Measurements from ENCODE around the gene REEP3.
"Not testable (repeated sequence)": the region's sequence is repeated elsewhere in the genome, so short reads cannot be mapped to it uniquely, and the experiment has no call there.

Gene REEP3

GRCh38 chr10:63564731-63565130 is 43.5 kb downstream of the REEP3 start:
- not testable (repeated sequence) for H3K4me1 ChIP-seq (ENCODE audit: control insufficient read depth, insufficient read depth, low read length); H3K4me3 ChIP-seq (ENCODE audit: low read depth, low read length); H3K9ac ChIP-seq (ENCODE audit: low read length); H3K27ac ChIP-seq (ENCODE audit: low read depth, low read length); H3K27me3 ChIP-seq (ENCODE audit: control insufficient read depth, insufficient read depth, low read length); H3K36me3 ChIP-seq (ENCODE audit: control insufficient read depth, insufficient read depth, low read length); H3K9me3 ChIP-seq (ENCODE audit: control insufficient read depth, insufficient read depth, low read depth, low read length)

GRCh38 chr10:63573068-63573697 is 52.0 kb downstream of the REEP3 start:
- Histone ChIP-seq H3K27ac (ENCODE audit: low read depth, low read length) (peak overlapping the region; percentile 85), H3K36me3 (ENCODE audit: control insufficient read depth, insufficient read depth, low read length) (peaks cover 15% of the 10 kb centered on the region), H3K4me1 (ENCODE audit: control insufficient read depth, insufficient read depth, low read length) (peaks cover 24% of the 10 kb centered on the region), H3K9me3 (ENCODE audit: control insufficient read depth, insufficient read depth, low read depth, low read length) (no peaks in the 10 kb centered on the region), H3K9ac (ENCODE audit: low read length) (peak overlapping the region; percentile 36), H3K4me3 (ENCODE audit: low read depth, low read length) (no peak overlapping the region), H3K27me3 (ENCODE audit: control insufficient read depth, insufficient read depth, low read length) (no peaks in the 10 kb centered on the region)

GRCh38 chr10:63574011-63574410 is 52.8 kb downstream of the REEP3 start:
- H3K27me3 ChIP-seq (ENCODE audit: control insufficient read depth, insufficient read depth, low read length) = no peaks in the 10 kb centered on the region
- no peaks in the 10 kb centered on the region for H3K9me3 ChIP-seq (ENCODE audit: control insufficient read depth, insufficient read depth, low read depth, low read length)
- H3K27ac ChIP-seq (ENCODE audit: low read depth, low read length) = no peak overlapping the region
- peaks cover 24% of the 10 kb centered on the region for H3K4me1 ChIP-seq (ENCODE audit: control insufficient read depth, insufficient read depth, low read length)
- no peak overlapping the region for H3K4me3 ChIP-seq (ENCODE audit: low read depth, low read length)
- H3K9ac ChIP-seq (ENCODE audit: low read length) = no peak overlapping the region
- peaks cover 17% of the 10 kb centered on the region for H3K36me3 ChIP-seq (ENCODE audit: control insufficient read depth, insufficient read depth, low read length)

- Histone ChIP-seq H3K9ac (ENCODE audit: low read length) (no peak overlapping the region), H3K36me3 (ENCODE audit: control insufficient read depth, insufficient read depth, low read length) (peaks cover 15% of the 10 kb centered on the region), H3K4me3 (ENCODE audit: low read depth, low read length) (no peak overlapping the region), H3K27me3 (ENCODE audit: control insufficient read depth, insufficient read depth, low read length) (no peaks in the 10 kb centered on the region), H3K9me3 (ENCODE audit: control insufficient read depth, insufficient read depth, low read depth, low read length) (no peaks in the 10 kb centered on the region), H3K4me1 (ENCODE audit: control insufficient read depth, insufficient read depth, low read length) (peaks cover 24% of the 10 kb centered on the region), H3K27ac (ENCODE audit: low read depth, low read length) (no peak overlapping the region)
Observed at GRCh38 chr10:63576501-63576900, 55.3 kb downstream of the REEP3 start.

- Histone ChIP-seq H3K36me3 (ENCODE audit: control insufficient read depth, insufficient read depth, low read length) (peaks cover 15% of the 10 kb centered on the region), H3K9me3 (ENCODE audit: control insufficient read depth, insufficient read depth, low read depth, low read length) (no peaks in the 10 kb centered on the region), H3K4me1 (ENCODE audit: control insufficient read depth, insufficient read depth, low read length) (peaks cover 6% of the 10 kb centered on the region), H3K4me3 (ENCODE audit: low read depth, low read length) (no peak overlapping the region), H3K9ac (ENCODE audit: low read length) (no peak overlapping the region), H3K27ac (ENCODE audit: low read depth, low read length) (no peak overlapping the region), H3K27me3 (ENCODE audit: control insufficient read depth, insufficient read depth, low read length) (no peaks in the 10 kb centered on the region)
Observed at GRCh38 chr10:63578501-63578900, 57.3 kb downstream of the REEP3 start.

GRCh38 chr10:63579371-63580014 is 58.3 kb downstream of the REEP3 start:
- H3K9me3 ChIP-seq (ENCODE audit: control insufficient read depth, insufficient read depth, low read depth, low read length) = no peaks in the 10 kb centered on the region
- 0 out of 2 replicates have a peak overlapping the region, but pooled peaks have one; percentile 2 for H3K27ac ChIP-seq (ENCODE audit: low read depth, low read length)
- H3K9ac ChIP-seq (ENCODE audit: low read length) = no peak overlapping the region
- no peak overlapping the region for H3K4me3 ChIP-seq (ENCODE audit: low read depth, low read length)
- H3K4me1 ChIP-seq (ENCODE audit: control insufficient read depth, insufficient read depth, low read length) = no peaks in the 10 kb centered on the region
- peaks cover 14% of the 10 kb centered on the region for H3K36me3 ChIP-seq (ENCODE audit: control insufficient read depth, insufficient read depth, low read length)
- H3K27me3 ChIP-seq (ENCODE audit: control insufficient read depth, insufficient read depth, low read length) = no peaks in the 10 kb centered on the region

GRCh38 chr10:63582690-63583089 is 61.5 kb downstream of the REEP3 start:
- 0 out of 2 replicates have a peak, but pooled peaks cover 2% of the 10 kb centered on the region for H3K36me3 ChIP-seq (ENCODE audit: control insufficient read depth, insufficient read depth, low read length)
- no peak overlapping the region for H3K9ac ChIP-seq (ENCODE audit: low read length)
- H3K27me3 ChIP-seq (ENCODE audit: control insufficient read depth, insufficient read depth, low read length) = no peaks in the 10 kb centered on the region
- H3K9me3 ChIP-seq (ENCODE audit: control insufficient read depth, insufficient read depth, low read depth, low read length) = no peaks in the 10 kb centered on the region
- H3K4me1 ChIP-seq (ENCODE audit: control insufficient read depth, insufficient read depth, low read length) = 0 out of 2 replicates have a peak, but pooled peaks cover under 1% of the 10 kb centered on the region
- no peak overlapping the region for H3K27ac ChIP-seq (ENCODE audit: low read depth, low read length)
- no peak overlapping the region for H3K4me3 ChIP-seq (ENCODE audit: low read depth, low read length)

- Histone ChIP-seq H3K9me3 (ENCODE audit: control insufficient read depth, insufficient read depth, low read depth, low read length) (no peaks in the 10 kb centered on the region), H3K27ac (ENCODE audit: low read depth, low read length) (no peak overlapping the region), H3K4me3 (ENCODE audit: low read depth, low read length) (no peak overlapping the region), H3K9ac (ENCODE audit: low read length) (no peak overlapping the region), H3K27me3 (ENCODE audit: control insufficient read depth, insufficient read depth, low read length) (no peaks in the 10 kb centered on the region), H3K36me3 (ENCODE audit: control insufficient read depth, insufficient read depth, low read length) (0 out of 2 replicates have a peak, but pooled peaks cover 2% of the 10 kb centered on the region), H3K4me1 (ENCODE audit: control insufficient read depth, insufficient read depth, low read length) (0 out of 2 replicates have a peak, but pooled peaks cover 5% of the 10 kb centered on the region)
Observed at GRCh38 chr10:63583397-63583796, 62.2 kb downstream of the REEP3 start.

GRCh38 chr10:63583909-63584724 is 62.9 kb downstream of the REEP3 start:
- H3K27ac ChIP-seq (ENCODE audit: low read depth, low read length) = peak overlapping the region; percentile 44; the same call in 1 of the 2 replicates
- no peak overlapping the region for H3K4me3 ChIP-seq (ENCODE audit: low read depth, low read length)

GRCh38 chr10:63584725-63585035 is 63.5 kb downstream of the REEP3 start:
- Histone ChIP-seq H3K4me1 (ENCODE audit: control insufficient read depth, insufficient read depth, low read length) (0 out of 2 replicates have a peak, but pooled peaks cover 5% of the 10 kb centered on the region), H3K4me3 (ENCODE audit: low read depth, low read length) (no peak overlapping the region), H3K36me3 (ENCODE audit: control insufficient read depth, insufficient read depth, low read length) (no peaks in the 10 kb centered on the region), H3K9me3 (ENCODE audit: control insufficient read depth, insufficient read depth, low read depth, low read length) (no peaks in the 10 kb centered on the region), H3K27ac (ENCODE audit: low read depth, low read length) (peak overlapping the region; percentile 44; the same call in 1 of the 2 replicates), H3K27me3 (ENCODE audit: control insufficient read depth, insufficient read depth, low read length) (no peaks in the 10 kb centered on the region), H3K9ac (ENCODE audit: low read length) (no peak overlapping the region)

More at GRCh38 chr10:63583909-63584724, 62.9 kb downstream of the REEP3 start:
- Histone ChIP-seq H3K9ac (ENCODE audit: low read length) (no peak overlapping the region), H3K9me3 (ENCODE audit: control insufficient read depth, insufficient read depth, low read depth, low read length) (no peaks in the 10 kb centered on the region), H3K4me1 (ENCODE audit: control insufficient read depth, insufficient read depth, low read length) (0 out of 2 replicates have a peak, but pooled peaks cover 5% of the 10 kb centered on the region), H3K27me3 (ENCODE audit: control insufficient read depth, insufficient read depth, low read length) (no peaks in the 10 kb centered on the region), H3K36me3 (ENCODE audit: control insufficient read depth, insufficient read depth, low read length) (no peaks in the 10 kb centered on the region)

- no peak overlapping the region for H3K4me3 ChIP-seq (ENCODE audit: low read depth, low read length)
- 0 out of 2 replicates have a peak, but pooled peaks cover 5% of the 10 kb centered on the region for H3K4me1 ChIP-seq (ENCODE audit: control insufficient read depth, insufficient read depth, low read length)
- no peak overlapping the region for H3K9ac ChIP-seq (ENCODE audit: low read length)
- H3K27me3 ChIP-seq (ENCODE audit: control insufficient read depth, insufficient read depth, low read length) = no peaks in the 10 kb centered on the region
- H3K27ac ChIP-seq (ENCODE audit: low read depth, low read length) = no peak overlapping the region
- no peaks in the 10 kb centered on the region for H3K9me3 ChIP-seq (ENCODE audit: control insufficient read depth, insufficient read depth, low read depth, low read length)
- H3K36me3 ChIP-seq (ENCODE audit: control insufficient read depth, insufficient read depth, low read length) = no peaks in the 10 kb centered on the region
Observed at GRCh38 chr10:63585041-63585440, 63.8 kb downstream of the REEP3 start.

All from HUES6 (cell line).